Measurements from ENCODE around the gene TBX3.

TBX3 gene

DNA sequence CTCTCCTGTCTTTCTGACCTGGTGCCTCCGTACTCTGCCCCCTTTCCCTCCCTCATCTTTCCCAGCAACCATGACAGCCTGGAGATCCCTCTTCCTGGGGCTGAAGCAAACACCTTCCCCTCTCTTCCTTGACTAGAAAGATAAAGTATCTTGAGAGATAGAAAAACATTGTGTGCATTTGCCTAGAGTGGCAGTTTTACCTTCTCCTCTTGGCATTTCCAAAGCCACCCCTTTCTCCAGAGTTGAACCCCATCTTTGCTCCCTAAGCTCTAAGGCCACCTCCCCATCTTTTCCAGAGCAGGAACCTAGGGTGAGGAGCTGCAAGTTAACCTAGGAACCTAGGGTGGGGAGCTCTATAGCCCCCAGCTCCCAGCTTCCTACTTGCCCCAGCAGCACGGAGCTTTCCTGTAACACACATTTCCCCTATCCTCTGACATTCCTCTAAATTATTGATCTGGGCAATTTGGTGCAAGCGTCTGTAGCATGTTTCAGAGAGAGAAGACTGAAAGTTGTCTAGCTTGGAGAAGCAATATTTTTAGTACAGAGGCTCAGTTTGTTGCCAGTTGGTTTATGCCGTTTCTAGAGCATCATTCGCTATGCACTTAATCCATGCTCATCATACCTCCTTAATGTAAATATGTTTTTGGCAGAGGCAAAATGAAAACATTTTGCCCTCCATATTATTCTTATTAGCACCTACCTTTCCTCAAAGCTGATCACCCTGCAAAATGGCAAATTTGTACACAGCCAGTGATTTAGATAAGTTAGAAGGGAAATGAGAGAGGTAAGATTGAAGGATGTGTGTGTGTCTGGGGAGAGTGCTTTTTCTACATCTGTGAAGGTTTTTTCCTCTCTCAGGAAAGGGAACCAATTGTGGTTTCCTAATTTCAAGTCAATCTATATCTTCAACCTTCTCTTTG, 5.4 kb upstream of the TBX3 start:
- TF ChIP-seq, protein P1, sequence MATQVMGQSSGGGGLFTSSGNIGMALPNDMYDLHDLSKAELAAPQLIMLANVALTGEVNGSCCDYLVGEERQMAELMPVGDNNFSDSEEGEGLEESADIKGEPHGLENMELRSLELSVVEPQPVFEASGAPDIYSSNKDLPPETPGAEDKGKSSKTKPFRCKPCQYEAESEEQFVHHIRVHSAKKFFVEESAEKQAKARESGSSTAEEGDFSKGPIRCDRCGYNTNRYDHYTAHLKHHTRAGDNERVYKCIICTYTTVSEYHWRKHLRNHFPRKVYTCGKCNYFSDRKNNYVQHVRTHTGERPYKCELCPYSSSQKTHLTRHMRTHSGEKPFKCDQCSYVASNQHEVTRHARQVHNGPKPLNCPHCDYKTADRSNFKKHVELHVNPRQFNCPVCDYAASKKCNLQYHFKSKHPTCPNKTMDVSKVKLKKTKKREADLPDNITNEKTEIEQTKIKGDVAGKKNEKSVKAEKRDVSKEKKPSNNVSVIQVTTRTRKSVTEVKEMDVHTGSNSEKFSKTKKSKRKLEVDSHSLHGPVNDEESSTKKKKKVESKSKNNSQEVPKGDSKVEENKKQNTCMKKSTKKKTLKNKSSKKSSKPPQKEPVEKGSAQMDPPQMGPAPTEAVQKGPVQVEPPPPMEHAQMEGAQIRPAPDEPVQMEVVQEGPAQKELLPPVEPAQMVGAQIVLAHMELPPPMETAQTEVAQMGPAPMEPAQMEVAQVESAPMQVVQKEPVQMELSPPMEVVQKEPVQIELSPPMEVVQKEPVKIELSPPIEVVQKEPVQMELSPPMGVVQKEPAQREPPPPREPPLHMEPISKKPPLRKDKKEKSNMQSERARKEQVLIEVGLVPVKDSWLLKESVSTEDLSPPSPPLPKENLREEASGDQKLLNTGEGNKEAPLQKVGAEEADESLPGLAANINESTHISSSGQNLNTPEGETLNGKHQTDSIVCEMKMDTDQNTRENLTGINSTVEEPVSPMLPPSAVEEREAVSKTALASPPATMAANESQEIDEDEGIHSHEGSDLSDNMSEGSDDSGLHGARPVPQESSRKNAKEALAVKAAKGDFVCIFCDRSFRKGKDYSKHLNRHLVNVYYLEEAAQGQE (IDR thresholded peaks at IDR 0.05; ENCODE audit: low read depth): no peak
- no peak for TF ChIP-seq CEBPB (IDR thresholded peaks at IDR 0.05)
- no peak for TF ChIP-seq EP300 (IDR thresholded peaks at IDR 0.05; ENCODE audit: borderline replicate concordance)
- no peak for TF ChIP-seq USF1 (IDR thresholded peaks at IDR 0.05)

DNA sequence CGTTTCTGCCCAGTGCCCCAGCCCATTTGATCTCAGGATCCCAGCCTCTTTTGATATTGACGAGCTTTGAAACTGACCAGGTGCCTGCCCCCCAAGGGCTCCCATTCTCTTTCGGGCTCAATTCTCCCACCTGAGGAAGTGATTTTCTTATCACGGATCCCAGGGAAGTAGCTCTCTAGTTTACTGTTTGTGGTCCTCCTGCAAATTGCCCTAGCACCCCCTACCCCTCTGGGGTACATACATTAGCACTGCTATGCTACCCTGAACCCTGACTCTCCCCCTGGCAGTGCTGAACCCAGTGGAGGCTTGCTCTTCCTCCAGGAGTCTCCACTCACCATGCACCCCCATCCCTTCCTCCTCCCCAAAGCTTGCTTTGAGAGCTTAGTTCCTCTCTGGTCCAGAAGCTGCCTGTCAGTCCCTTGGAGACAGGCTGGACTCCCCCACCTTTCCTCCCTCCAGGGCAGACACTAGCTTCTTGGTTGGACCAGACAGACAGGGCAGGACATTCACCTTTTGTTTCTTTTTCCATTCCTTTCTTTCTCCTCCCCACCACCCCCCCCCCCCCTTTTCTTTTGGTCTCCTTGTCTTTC, 4.4 kb upstream of the TBX3 start:
- no peak for TF ChIP-seq CEBPB (IDR thresholded peaks at IDR 0.05)

GRCh38 chr12:114687802-114688201, 3.8 kb upstream of the TBX3 start:
- TF ChIP-seq TEAD4 (IDR thresholded peaks at IDR 0.05): no peak
- TF ChIP-seq CREB1 (IDR thresholded peaks at IDR 0.05; ENCODE audit: low read depth): no peak
- no peak for TF ChIP-seq YY1 (IDR thresholded peaks at IDR 0.05; ENCODE audit: low read depth)
- TF ChIP-seq RAD21 (IDR thresholded peaks at IDR 0.05; ENCODE audit: low read depth): no peak
- TF ChIP-seq MAX (IDR thresholded peaks at IDR 0.05): no peak
- no peak for TF ChIP-seq TCF12 (IDR thresholded peaks at IDR 0.05; ENCODE audit: low read depth)
- no peak for TF ChIP-seq EP300 (IDR thresholded peaks at IDR 0.05; ENCODE audit: borderline replicate concordance)
- no peak for TF ChIP-seq EGR1 (IDR thresholded peaks at IDR 0.05)
- no peak for TF ChIP-seq FOXM1 (IDR thresholded peaks at IDR 0.05; ENCODE audit: borderline replicate concordance, low read depth)
- no peak for TF ChIP-seq NFIC (IDR thresholded peaks at IDR 0.05)
- TF ChIP-seq USF1 (IDR thresholded peaks at IDR 0.05): no peak

DNA sequence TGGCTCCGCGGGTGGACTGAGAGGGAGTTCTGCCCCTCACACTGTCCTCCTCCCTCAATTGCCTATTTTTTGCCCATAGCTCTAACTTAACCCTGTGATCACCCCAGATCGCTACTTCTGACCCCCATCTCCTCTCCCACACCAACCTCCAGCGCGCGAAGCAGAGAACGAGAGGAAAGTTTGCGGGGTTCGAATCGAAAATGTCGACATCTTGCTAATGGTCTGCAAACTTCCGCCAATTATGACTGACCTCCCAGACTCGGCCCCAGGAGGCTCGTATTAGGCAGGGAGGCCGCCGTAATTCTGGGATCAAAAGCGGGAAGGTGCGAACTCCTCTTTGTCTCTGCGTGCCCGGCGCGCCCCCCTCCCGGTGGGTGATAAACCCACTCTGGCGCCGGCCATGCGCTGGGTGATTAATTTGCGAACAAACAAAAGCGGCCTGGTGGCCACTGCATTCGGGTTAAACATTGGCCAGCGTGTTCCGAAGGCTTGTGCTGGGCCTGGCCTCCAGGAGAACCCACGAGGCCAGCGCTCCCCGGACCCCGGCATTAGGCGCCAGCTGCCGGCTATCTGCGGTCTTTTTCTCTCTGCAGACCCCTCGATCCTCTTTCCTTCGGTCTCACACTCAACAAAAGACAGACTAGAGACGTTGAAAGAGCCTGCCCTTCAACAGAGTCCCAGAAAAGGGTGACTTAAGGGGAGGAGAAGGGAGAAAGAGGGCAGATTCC, 3.0 kb upstream of the TBX3 start:
- TF ChIP-seq RAD21 (IDR thresholded peaks at IDR 0.05; ENCODE audit: low read depth) (no peak), USF1 (IDR thresholded peaks at IDR 0.05) (no peak), TCF12 (IDR thresholded peaks at IDR 0.05; ENCODE audit: low read depth) (no peak), EP300 (IDR thresholded peaks at IDR 0.05; ENCODE audit: borderline replicate concordance) (no peak), CEBPB (IDR thresholded peaks at IDR 0.05) (no peak), CREB1 (IDR thresholded peaks at IDR 0.05; ENCODE audit: low read depth) (no peak), ZBTB7A (IDR thresholded peaks at IDR 0.05; ENCODE audit: low read depth) (no peak), NFIC (IDR thresholded peaks at IDR 0.05) (no peak), FOXM1 (IDR thresholded peaks at IDR 0.05; ENCODE audit: borderline replicate concordance, low read depth) (no peak)
- TF ChIP-seq, protein P1 (IDR thresholded peaks at IDR 0.05; ENCODE audit: low read depth): no peak

DNA sequence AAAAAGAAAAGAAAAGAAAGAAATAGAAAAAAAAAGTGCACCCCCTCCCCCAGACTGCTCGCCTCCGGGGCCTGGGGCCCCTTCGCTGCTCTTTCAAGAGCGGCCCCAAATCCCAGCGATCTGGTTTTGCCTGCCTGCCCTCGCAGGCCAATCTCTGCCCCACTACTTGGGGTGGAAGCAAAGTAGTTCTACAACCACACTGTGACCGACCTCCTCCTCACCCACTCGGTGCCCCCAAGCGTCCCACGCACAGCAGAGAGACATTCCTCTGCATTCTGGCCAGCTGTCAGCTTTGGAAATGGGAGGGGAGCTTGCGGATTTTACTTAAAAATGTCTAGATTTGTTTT, 2.4 kb upstream of the TBX3 start:
- TF ChIP-seq CEBPB (IDR thresholded peaks at IDR 0.05): no peak
- TF ChIP-seq YY1 (IDR thresholded peaks at IDR 0.05; ENCODE audit: low read depth): no peak
- TF ChIP-seq ZBTB7A (IDR thresholded peaks at IDR 0.05; ENCODE audit: low read depth): no peak
- no peak for TF ChIP-seq USF1 (IDR thresholded peaks at IDR 0.05)
- TF ChIP-seq FOXM1 (IDR thresholded peaks at IDR 0.05; ENCODE audit: borderline replicate concordance, low read depth): no peak
- TF ChIP-seq EGR1 (IDR thresholded peaks at IDR 0.05): no peak
- TF ChIP-seq MAX (IDR thresholded peaks at IDR 0.05): no peak
- no peak for TF ChIP-seq RAD21 (IDR thresholded peaks at IDR 0.05; ENCODE audit: low read depth)
- no peak for TF ChIP-seq EP300 (IDR thresholded peaks at IDR 0.05; ENCODE audit: borderline replicate concordance)
- TF ChIP-seq, protein P1 (IDR thresholded peaks at IDR 0.05; ENCODE audit: low read depth): no peak
- TF ChIP-seq NFIC (IDR thresholded peaks at IDR 0.05): no peak
- no peak for TF ChIP-seq TCF12 (IDR thresholded peaks at IDR 0.05; ENCODE audit: low read depth)
- no peak for TF ChIP-seq TAF1 (IDR thresholded peaks at IDR 0.05; ENCODE audit: low read depth)
- no peak for TF ChIP-seq TEAD4 (IDR thresholded peaks at IDR 0.05)
- no peak for TF ChIP-seq CREB1 (IDR thresholded peaks at IDR 0.05; ENCODE audit: low read depth)
